Calu3 (cell line): ENCODE results near the gene ADARB1. TPM values are rescaled to one million over a fixed set of nuclear protein-coding genes. Genes with fewer than 3 reads are reported as not detected.
"Not testable (repeated sequence)": the region's sequence is repeated elsewhere in the genome, so short reads cannot be mapped to it uniquely, and the experiment has no call there.

Experiments used
- BruUV-seq: library from RNA; stranded (reverse); fragments of 400-500 nt; replicated peaks from 2 replicates; lab custom pipeline; 2021; lab: Mats Ljungman, UMichigan
- CTCF ChIA-PET: fragments of 300-600 bp; sonication (Branson Sonifier 250); formaldehyde crosslinking; loops from one replicate; lab custom pipeline; 2022; ENCODE audit warnings: antibody characterized with exemption; lab: Charles Lee
- DNase-seq: peaks from one replicate; pipeline ENCODE4 v3.0.0; 2022
- H3K27ac Mint-ChIP-seq: one replicate; pipeline ENCODE4 v1.8.0; 2022; ENCODE audit warnings: mixed read lengths; ENCODE audit not compliant: unreplicated experiment
- H3K27me3 Mint-ChIP-seq: one replicate; pipeline ENCODE4 v1.8.0; 2022; ENCODE audit warnings: mixed read lengths; ENCODE audit not compliant: unreplicated experiment
- H3K36me3 Mint-ChIP-seq: one replicate; pipeline ENCODE4 v1.8.0; 2022; ENCODE audit warnings: mild to moderate bottlenecking, moderate library complexity, mixed read lengths; ENCODE audit not compliant: insufficient read depth, unreplicated experiment
- H3K4me1 Mint-ChIP-seq: one replicate; pipeline ENCODE4 v1.8.0; 2022; ENCODE audit warnings: mild to moderate bottlenecking, low read depth, mixed read lengths; ENCODE audit not compliant: unreplicated experiment
- H3K4me3 Mint-ChIP-seq: one replicate; pipeline ENCODE4 v1.8.0; 2022; ENCODE audit warnings: mild to moderate bottlenecking, low read depth, moderate library complexity, mixed read lengths; ENCODE audit not compliant: unreplicated experiment
- H3K9me3 Mint-ChIP-seq: one replicate; pipeline ENCODE4 v1.8.0; 2022; ENCODE audit warnings: low read depth, mixed read lengths; ENCODE audit not compliant: unreplicated experiment
- intact Hi-C: fragments of 100-400 bp; cut with micrococcal nuclease; formaldehyde crosslinking; loops from one replicate; pipeline ENCODE4 v1.10.0; 2022; ENCODE audit not compliant: unreplicated experiment
- total RNA-seq: library from RNA; stranded (reverse); gene quantifications from 2 replicates; pipeline ENCODE4 v1.2.3, GENCODE V29; 2022
- TF ChIP-seq, protein P1 (sequence below): fragments of 200-600 bp; IDR thresholded peaks from one replicate; pipeline ENCODE4 v1.8.0; 2022; ENCODE audit warnings: antibody characterized with exemption; ENCODE audit not compliant: unreplicated experiment

ADARB1 gene
- total RNA-seq, 1 experiment from 2014 or later: 2.8 TPM

DNA sequence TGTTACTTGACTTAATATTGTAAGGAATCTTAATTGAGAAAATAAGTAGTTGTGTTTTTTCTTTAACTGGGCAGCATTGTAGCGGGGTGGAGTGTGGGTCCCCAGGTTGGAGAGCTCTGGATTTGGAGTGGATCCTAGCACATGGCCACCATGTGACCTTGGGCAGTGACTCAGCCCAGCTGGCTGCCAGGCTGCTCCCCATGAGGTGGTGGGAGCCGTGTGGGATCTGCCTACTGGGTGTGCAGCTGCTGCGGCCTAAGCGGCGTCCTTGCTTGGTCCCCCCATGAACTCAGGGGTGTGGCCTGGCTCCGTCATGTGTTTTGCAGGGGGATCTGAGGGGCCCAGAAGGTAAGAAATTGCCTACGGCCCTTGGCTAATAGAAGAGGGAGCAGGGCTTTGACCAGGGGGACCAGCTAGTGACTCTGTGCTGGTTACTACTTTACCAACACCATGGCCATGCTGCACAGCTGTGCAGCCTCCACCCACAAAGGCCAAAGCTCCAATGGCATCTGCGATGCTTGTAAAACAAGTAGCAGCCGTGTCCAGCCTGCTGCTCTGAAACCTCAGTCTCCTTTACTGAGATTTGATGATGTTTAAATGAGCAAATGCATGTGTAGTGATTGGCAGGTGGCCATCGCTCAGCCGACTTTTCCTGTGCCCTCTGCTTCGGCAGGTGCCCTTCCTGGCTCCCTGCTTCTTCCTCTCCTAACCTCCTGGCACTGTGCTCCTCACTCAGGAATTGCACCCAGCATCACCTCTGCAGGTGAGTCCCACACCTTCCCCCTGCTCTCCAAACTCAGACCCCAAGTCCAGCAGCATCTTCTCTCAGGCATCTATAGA, 68.3 kb downstream of the ADARB1 start:
- TF ChIP-seq, protein P1, sequence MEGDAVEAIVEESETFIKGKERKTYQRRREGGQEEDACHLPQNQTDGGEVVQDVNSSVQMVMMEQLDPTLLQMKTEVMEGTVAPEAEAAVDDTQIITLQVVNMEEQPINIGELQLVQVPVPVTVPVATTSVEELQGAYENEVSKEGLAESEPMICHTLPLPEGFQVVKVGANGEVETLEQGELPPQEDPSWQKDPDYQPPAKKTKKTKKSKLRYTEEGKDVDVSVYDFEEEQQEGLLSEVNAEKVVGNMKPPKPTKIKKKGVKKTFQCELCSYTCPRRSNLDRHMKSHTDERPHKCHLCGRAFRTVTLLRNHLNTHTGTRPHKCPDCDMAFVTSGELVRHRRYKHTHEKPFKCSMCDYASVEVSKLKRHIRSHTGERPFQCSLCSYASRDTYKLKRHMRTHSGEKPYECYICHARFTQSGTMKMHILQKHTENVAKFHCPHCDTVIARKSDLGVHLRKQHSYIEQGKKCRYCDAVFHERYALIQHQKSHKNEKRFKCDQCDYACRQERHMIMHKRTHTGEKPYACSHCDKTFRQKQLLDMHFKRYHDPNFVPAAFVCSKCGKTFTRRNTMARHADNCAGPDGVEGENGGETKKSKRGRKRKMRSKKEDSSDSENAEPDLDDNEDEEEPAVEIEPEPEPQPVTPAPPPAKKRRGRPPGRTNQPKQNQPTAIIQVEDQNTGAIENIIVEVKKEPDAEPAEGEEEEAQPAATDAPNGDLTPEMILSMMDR: no peak
- Mint-ChIP-seq H3K9me3 (no peaks in the 10 kb centered on the region), H3K27me3 (peaks cover 18% of the 10 kb centered on the region), H3K27ac (no peak overlapping the region), H3K36me3 (no peaks in the 10 kb centered on the region), H3K4me1 (no peaks in the 10 kb centered on the region), H3K4me3 (no peak overlapping the region)
- DNase-seq: no peak
- CTCF ChIA-PET: no interaction called here
- intact Hi-C loops: loop anchor here (5.0 kb wide), 1 partner anchor 455 kb away; no protein-coding TSS in a partner anchor
- no TSS peak for BruUV-seq

GRCh38 chr21:45143855-45144254, 69.5 kb downstream of the ADARB1 start:
- TF ChIP-seq, protein P1: no peak

GRCh38 chr21:45145146-45145545, 70.8 kb downstream of the ADARB1 start:
- intact Hi-C loops: no loop called here
- no peak for DNase-seq
- no peak overlapping the region for H3K27ac Mint-ChIP-seq
- no peaks in the 10 kb centered on the region for H3K9me3 Mint-ChIP-seq
- no peak overlapping the region for H3K4me3 Mint-ChIP-seq
- no TSS peak for BruUV-seq
- CTCF ChIA-PET: no interaction called here
- TF ChIP-seq, protein P1: no peak
- H3K27me3 Mint-ChIP-seq: peaks cover 29% of the 10 kb centered on the region
- H3K36me3 Mint-ChIP-seq: no peaks in the 10 kb centered on the region
- H3K4me1 Mint-ChIP-seq: no peaks in the 10 kb centered on the region

More at GRCh38 chr21:45143855-45144254, 69.5 kb downstream of the ADARB1 start:
- H3K4me1 Mint-ChIP-seq: no peaks in the 10 kb centered on the region
- CTCF ChIA-PET: no interaction called here
- H3K27ac Mint-ChIP-seq: no peak overlapping the region
- no peak for DNase-seq
- no peaks in the 10 kb centered on the region for H3K36me3 Mint-ChIP-seq
- no TSS peak for BruUV-seq
- peaks cover 29% of the 10 kb centered on the region for H3K27me3 Mint-ChIP-seq
- no peaks in the 10 kb centered on the region for H3K9me3 Mint-ChIP-seq
- H3K4me3 Mint-ChIP-seq: no peak overlapping the region
- intact Hi-C loops: loop anchor here (5.0 kb wide), 1 partner anchor 453 kb away; no protein-coding TSS in a partner anchor

- not testable (repeated sequence) for H3K27ac Mint-ChIP-seq, BruUV-seq
- peaks cover 29% of the 10 kb centered on the region for H3K27me3 Mint-ChIP-seq
Measured at GRCh38 chr21:45145846-45146245, 71.5 kb downstream of the ADARB1 start.

GRCh38 chr21:45146306-45146705, 71.9 kb downstream of the ADARB1 start:
- TF ChIP-seq, protein P1: no peak
- DNase-seq: no peak
- no TSS peak for BruUV-seq
- H3K27me3 Mint-ChIP-seq: peaks cover 29% of the 10 kb centered on the region
- CTCF ChIA-PET: no interaction called here
- no peak overlapping the region for H3K27ac Mint-ChIP-seq
- H3K4me3 Mint-ChIP-seq: no peak overlapping the region
- intact Hi-C loops: no loop called here
- H3K9me3 Mint-ChIP-seq: no peaks in the 10 kb centered on the region
- H3K36me3 Mint-ChIP-seq: no peaks in the 10 kb centered on the region
- H3K4me1 Mint-ChIP-seq: no peaks in the 10 kb centered on the region

More at GRCh38 chr21:45145846-45146245, 71.5 kb downstream of the ADARB1 start:
- intact Hi-C loops, H3K36me3 Mint-ChIP-seq, H3K9me3 Mint-ChIP-seq, H3K4me3 Mint-ChIP-seq, CTCF ChIA-PET, DNase-seq, H3K4me1 Mint-ChIP-seq: not testable (repeated sequence)
